ENCODE measurements around the gene ZCCHC14.

The ZCCHC14 gene

DNA sequence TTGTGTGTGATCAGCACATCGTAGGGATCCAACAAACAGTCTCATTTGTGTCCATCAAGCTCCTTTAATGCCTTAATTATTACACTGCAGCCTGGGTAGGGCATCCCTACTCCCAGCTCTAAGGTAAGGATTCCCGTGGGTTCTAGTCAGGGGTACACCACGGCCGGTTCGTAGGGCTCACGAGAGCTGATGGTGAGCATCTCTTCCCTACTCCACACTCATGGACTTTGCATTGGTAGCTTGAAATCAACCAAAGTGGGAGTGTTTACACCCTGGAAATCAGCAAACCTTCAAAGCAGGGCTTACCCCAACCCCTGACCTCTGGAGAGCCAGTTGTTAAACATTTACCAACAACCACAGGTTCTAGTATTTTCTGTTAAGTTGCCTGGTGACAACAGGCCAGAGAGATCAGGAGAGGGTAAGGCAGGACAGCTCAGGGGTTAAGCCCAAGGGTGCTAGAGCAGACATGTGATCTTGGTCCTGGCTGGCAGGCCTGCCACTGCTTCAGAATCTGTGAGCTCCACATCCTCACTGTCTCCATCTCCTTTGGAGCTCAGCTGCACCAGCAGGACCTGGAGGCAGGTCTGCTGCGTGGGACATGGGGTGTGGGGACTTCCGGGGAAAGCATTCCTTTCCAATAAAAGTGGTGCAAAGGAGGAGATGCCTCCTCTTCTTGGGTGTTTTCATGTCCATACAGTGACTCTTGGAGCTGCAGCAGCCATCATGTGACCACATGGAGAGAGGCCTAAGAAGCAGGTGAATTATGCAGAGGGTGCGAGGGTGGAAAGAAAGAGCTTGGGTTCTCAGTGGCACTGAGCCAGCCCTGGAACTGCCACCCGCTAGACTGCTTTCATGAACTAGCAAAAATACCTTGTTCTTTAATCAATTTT is 36.1 kb upstream of the ZCCHC14 start:
- Histone ChIP-seq H3K79me2 (ENCODE audit: low read length) (no peaks in the 10 kb centered on the region), H3K4me1 (ENCODE audit: low read length) (no peaks in the 10 kb centered on the region), H3K9ac (ENCODE audit: low read length) (no peak overlapping the region), H3K4me2 (ENCODE audit: low read depth, low read length) (no peak overlapping the region), H3K9me2 (replicated peaks; ENCODE audit: insufficient read depth, low read length) (no peaks in the 10 kb centered on the region), H2AFZ (ENCODE audit: low read length) (no peak overlapping the region), H3K9me3 (replicated peaks; ENCODE audit: insufficient read depth, low read length) (no peaks in the 10 kb centered on the region), H3K36me3 (replicated peaks; ENCODE audit: insufficient read depth, low read length) (no peaks in the 10 kb centered on the region), H3K4me3 (ENCODE audit: low read length) (no peak overlapping the region), H3F3A (ENCODE audit: insufficient read depth, low read length) (no peaks in the 10 kb centered on the region), H3K27ac (ENCODE audit: low read length) (no peak overlapping the region), H3K27me3 (replicated peaks; ENCODE audit: insufficient read depth, low read length) (peaks cover 28% of the 10 kb centered on the region), H4K20me1 (ENCODE audit: insufficient read depth, low read length) (no peaks in the 10 kb centered on the region)
- no peak for DNase-seq
- TF ChIP-seq EZH2 (optimal IDR thresholded peaks at IDR 0.05; ENCODE audit: low read depth, low read length): no peak
- TF ChIP-seq EZH2phosphoT487 (IDR thresholded peaks at IDR 0.05; ENCODE audit: low read length): no peak
- TF ChIP-seq, protein P1, sequence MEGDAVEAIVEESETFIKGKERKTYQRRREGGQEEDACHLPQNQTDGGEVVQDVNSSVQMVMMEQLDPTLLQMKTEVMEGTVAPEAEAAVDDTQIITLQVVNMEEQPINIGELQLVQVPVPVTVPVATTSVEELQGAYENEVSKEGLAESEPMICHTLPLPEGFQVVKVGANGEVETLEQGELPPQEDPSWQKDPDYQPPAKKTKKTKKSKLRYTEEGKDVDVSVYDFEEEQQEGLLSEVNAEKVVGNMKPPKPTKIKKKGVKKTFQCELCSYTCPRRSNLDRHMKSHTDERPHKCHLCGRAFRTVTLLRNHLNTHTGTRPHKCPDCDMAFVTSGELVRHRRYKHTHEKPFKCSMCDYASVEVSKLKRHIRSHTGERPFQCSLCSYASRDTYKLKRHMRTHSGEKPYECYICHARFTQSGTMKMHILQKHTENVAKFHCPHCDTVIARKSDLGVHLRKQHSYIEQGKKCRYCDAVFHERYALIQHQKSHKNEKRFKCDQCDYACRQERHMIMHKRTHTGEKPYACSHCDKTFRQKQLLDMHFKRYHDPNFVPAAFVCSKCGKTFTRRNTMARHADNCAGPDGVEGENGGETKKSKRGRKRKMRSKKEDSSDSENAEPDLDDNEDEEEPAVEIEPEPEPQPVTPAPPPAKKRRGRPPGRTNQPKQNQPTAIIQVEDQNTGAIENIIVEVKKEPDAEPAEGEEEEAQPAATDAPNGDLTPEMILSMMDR (IDR thresholded peaks at IDR 0.05; ENCODE audit: low read length): no peak

DNA sequence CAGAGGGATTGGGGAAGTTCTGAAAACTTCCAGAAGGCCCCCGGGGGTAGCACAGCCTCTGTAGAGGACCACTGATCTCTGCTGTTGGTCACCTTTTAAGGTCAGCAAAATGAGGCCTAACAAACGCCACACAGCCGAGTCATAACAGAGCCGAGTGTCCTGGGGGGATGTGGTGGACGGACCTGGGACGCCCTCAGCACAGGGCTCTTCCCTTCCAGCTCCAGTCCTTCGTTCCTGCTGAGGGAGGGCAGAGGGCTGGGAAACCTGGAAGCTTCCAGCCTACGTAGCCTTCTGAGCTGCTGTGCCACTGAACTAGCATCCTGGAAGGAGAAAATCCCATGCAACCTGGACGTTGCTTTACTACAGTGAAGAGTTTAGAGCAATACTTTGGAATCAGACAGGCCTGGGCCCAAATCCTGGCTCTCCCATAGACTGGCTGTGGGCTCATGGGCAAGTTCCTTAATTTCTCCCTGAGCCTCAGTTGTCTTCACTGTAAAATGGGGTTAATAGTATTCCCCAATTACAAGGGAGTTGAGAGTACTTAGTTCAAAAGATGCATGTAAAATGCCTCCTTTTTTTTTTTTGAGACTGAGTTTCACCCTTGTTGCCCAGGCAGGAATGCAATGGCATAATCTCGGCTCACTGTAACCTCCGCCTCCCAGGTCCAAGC is 34.4 kb upstream of the ZCCHC14 start:
- Histone ChIP-seq H3K27ac (ENCODE audit: low read length) (no peak overlapping the region), H3K9me3 (replicated peaks; ENCODE audit: insufficient read depth, low read length) (no peaks in the 10 kb centered on the region), H2AFZ (ENCODE audit: low read length) (no peak overlapping the region), H4K20me1 (ENCODE audit: insufficient read depth, low read length) (no peaks in the 10 kb centered on the region), H3K4me2 (ENCODE audit: low read depth, low read length) (no peak overlapping the region), H3K9me2 (replicated peaks; ENCODE audit: insufficient read depth, low read length) (no peaks in the 10 kb centered on the region), H3K4me1 (ENCODE audit: low read length) (no peaks in the 10 kb centered on the region), H3K79me2 (ENCODE audit: low read length) (no peaks in the 10 kb centered on the region), H3K9ac (ENCODE audit: low read length) (no peak overlapping the region), H3K27me3 (replicated peaks; ENCODE audit: insufficient read depth, low read length) (peaks cover 17% of the 10 kb centered on the region), H3K4me3 (ENCODE audit: low read length) (no peak overlapping the region), H3K36me3 (replicated peaks; ENCODE audit: insufficient read depth, low read length) (no peaks in the 10 kb centered on the region), H3F3A (ENCODE audit: insufficient read depth, low read length) (no peaks in the 10 kb centered on the region)
- TF ChIP-seq, protein P1 (IDR thresholded peaks at IDR 0.05; ENCODE audit: low read length): no peak
- TF ChIP-seq EZH2phosphoT487 (IDR thresholded peaks at IDR 0.05; ENCODE audit: low read length): no peak
- no peak for TF ChIP-seq EZH2 (optimal IDR thresholded peaks at IDR 0.05; ENCODE audit: low read depth, low read length)
- DNase-seq: no peak

DNA sequence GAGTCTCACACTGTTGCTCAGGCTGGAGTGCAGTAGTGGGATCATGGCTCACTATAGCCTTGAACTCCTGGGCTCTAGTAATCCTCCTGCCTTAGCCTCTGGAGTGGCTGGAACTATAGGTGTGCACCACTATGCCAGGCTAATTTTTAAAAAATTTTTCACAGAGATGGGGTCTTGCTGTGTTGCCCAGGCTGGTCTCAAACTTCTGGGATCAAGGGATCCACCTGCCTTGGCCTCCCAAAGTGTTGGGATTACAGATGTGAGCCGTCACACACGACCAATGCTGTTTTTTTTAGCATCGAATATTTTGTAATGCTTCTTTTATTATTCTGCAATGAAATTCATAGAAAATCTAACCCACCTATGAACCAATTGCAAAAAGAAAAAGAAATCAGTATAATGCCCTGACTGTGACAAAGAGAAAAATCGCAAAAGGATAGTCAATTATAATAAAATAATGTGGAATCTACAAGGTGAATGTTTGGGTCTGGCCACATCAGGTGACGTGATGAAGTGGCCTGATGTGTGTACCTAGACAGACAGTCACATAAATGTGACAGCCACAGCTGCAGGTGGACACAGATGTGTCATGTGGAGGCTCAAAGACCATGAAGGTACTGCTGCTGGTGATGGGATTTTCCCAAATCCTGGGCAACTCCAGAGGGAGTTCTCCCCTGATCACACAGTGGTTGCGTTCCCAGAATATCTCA is 33.6 kb upstream of the ZCCHC14 start:
- H3K9me3 ChIP-seq (replicated peaks; ENCODE audit: insufficient read depth, low read length): no peaks in the 10 kb centered on the region
- no peak overlapping the region for H3K9ac ChIP-seq (ENCODE audit: low read length)
- H3K9me2 ChIP-seq (replicated peaks; ENCODE audit: insufficient read depth, low read length): no peaks in the 10 kb centered on the region
- no peak overlapping the region for H2AFZ ChIP-seq (ENCODE audit: low read length)
- H4K20me1 ChIP-seq (ENCODE audit: insufficient read depth, low read length): no peaks in the 10 kb centered on the region
- no peak for DNase-seq
- no peaks in the 10 kb centered on the region for H3K36me3 ChIP-seq (replicated peaks; ENCODE audit: insufficient read depth, low read length)
- H3F3A ChIP-seq (ENCODE audit: insufficient read depth, low read length): no peaks in the 10 kb centered on the region
- no peak overlapping the region for H3K4me3 ChIP-seq (ENCODE audit: low read length)
- no peak overlapping the region for H3K4me2 ChIP-seq (ENCODE audit: low read depth, low read length)
- H3K79me2 ChIP-seq (ENCODE audit: low read length): no peaks in the 10 kb centered on the region
- no peak overlapping the region for H3K27ac ChIP-seq (ENCODE audit: low read length)
- peaks cover 17% of the 10 kb centered on the region for H3K27me3 ChIP-seq (replicated peaks; ENCODE audit: insufficient read depth, low read length)
- H3K4me1 ChIP-seq (ENCODE audit: low read length): no peaks in the 10 kb centered on the region
- no peak for TF ChIP-seq EZH2phosphoT487 (IDR thresholded peaks at IDR 0.05; ENCODE audit: low read length)
- no peak for TF ChIP-seq EZH2 (optimal IDR thresholded peaks at IDR 0.05; ENCODE audit: low read depth, low read length)
- TF ChIP-seq, protein P1 (IDR thresholded peaks at IDR 0.05; ENCODE audit: low read length): no peak
